ENCODE results near the gene TFCP2.

DNA sequence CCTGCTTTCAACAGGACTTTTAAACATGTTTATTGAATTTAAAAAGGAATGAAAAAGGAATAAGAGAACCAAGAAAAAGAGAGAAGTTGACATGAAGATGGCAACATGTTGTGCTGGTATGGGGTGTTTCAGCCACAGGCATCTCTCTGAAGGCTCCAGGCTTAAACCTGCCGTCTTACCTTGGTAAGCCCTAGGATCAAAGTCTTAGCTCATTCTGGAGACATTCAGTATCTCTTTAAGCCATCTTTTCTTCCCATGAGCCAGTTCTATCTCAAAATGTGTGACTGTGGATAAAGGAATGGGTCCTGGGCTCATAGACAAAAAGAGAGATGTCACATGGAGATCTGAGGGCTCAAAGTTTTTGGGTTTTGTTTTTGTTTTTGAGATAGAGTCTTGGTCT lies 1.6 kb upstream of the TFCP2 start:
- TF ChIP-seq CTCF (IDR thresholded peaks at IDR 0.05), result no peak
- no peak for TF ChIP-seq ZFX (IDR thresholded peaks at IDR 0.05; ENCODE audit: borderline replicate concordance)
